ENCODE results near the gene FAM131A. TPM values are rescaled to one million over a fixed set of nuclear protein-coding genes. Genes with fewer than 3 reads are reported as not detected.
A peak's percentile ranks its signal among the peaks of the same experiment; 100 is the strongest.

Gene FAM131A
- total RNA-seq, 1 experiment from 2014 or later, result 12.9 TPM

DNA sequence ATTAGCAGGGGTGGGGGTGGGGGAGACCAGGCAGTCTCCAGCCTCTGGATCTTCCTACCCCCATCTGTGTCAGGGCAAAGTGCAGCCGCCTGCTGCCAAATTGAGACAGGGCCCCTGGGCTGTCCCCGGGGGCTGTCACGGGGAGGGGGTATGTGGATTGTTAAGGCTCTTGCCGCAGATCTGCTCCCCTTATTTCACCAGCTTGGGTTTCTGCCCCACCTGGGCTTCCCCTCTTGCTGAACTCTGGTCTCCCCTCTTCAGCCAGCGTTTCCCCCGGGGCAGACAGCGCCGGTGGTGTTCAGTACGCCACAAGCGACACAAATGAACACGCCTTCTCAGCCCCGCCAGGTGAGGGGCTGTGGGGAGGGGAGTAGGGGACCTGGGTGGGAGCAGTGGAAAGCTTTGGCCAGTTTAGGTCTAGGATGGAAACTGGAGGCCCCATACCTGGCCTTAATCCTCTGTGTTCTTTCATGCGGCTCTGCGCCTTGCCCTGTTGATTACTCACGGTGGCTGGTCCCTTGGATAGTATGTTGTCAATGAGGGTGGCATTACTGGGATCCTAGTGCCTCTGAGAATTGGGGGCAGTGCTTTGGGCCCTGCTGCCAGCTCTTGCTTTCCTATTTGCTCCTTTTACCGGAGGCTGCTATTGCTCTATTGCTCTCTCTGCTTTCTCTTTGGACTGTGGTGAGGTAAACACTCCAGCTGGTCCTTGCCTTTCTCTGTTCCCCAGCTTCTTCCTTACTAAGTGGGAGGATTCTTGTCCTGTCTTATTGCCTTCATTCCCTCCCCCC, 21.3 kb upstream of the FAM131A start:
- DNase-seq (ENCODE audit: unreplicated experiment), result no peak
- peaks cover 38% of the 10 kb centered on the region for H3K4me1 Mint-ChIP-seq (ENCODE audit: insufficient read depth, unreplicated experiment)
- POLR2A ChIA-PET, result interaction anchor here (0.6 to 2.7 kb wide), 9 partner anchors 10 to 181 kb away, joined by 3 to 12 read pairs (median 3); partner anchors contain the start of genes CLCN2, EIF2B5, POLR2H and PSMD2
- H3K4me3 Mint-ChIP-seq (ENCODE audit: unreplicated experiment), result peak overlapping the region; percentile 87
- TF ChIP-seq, protein P1, sequence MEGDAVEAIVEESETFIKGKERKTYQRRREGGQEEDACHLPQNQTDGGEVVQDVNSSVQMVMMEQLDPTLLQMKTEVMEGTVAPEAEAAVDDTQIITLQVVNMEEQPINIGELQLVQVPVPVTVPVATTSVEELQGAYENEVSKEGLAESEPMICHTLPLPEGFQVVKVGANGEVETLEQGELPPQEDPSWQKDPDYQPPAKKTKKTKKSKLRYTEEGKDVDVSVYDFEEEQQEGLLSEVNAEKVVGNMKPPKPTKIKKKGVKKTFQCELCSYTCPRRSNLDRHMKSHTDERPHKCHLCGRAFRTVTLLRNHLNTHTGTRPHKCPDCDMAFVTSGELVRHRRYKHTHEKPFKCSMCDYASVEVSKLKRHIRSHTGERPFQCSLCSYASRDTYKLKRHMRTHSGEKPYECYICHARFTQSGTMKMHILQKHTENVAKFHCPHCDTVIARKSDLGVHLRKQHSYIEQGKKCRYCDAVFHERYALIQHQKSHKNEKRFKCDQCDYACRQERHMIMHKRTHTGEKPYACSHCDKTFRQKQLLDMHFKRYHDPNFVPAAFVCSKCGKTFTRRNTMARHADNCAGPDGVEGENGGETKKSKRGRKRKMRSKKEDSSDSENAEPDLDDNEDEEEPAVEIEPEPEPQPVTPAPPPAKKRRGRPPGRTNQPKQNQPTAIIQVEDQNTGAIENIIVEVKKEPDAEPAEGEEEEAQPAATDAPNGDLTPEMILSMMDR (IDR thresholded peaks at IDR 0.05; ENCODE audit: unreplicated experiment), result no peak
- BruUV-seq (replicated peaks), result no TSS peak
- H3K9me3 Mint-ChIP-seq (ENCODE audit: unreplicated experiment), result no peaks in the 10 kb centered on the region
- H3K27ac Mint-ChIP-seq (ENCODE audit: low read depth, unreplicated experiment), result peak overlapping the region; percentile 88
- intact Hi-C loops (cut with micrococcal nuclease), result loop anchor here (2.0 kb wide), 1 partner anchor 47 kb away; no protein-coding TSS in a partner anchor
- no peaks in the 10 kb centered on the region for H3K27me3 Mint-ChIP-seq (ENCODE audit: insufficient read depth, unreplicated experiment)
- CTCF ChIA-PET, result interaction anchor here (1.7 kb wide), 1 partner anchor 10 kb away, joined by 7 read pairs; no protein-coding TSS in a partner anchor
- H3K36me3 Mint-ChIP-seq (ENCODE audit: insufficient read depth, unreplicated experiment), result peaks cover 49% of the 10 kb centered on the region

DNA sequence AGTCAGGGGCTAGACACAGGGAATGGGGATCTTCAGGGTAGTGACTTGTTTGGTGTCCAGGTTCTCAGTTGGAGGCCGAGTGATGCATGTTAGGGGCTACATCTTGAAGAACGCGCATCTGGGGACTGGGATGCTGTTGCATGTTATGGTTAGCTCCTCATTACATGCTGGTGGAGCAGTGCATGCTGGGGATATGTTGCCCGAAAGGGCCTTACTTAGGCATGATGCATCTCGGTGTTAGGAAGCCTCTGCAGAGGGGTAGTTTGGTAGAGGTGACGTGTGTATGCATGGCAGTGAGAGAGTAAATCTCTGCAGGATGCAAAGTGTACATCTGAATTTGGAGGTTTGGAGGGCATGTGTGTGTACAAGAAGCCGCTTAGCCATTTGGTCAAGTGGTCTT, 20.6 kb upstream of the FAM131A start:
- no peak for DNase-seq (ENCODE audit: unreplicated experiment)
- Mint-ChIP-seq H3K27ac (ENCODE audit: low read depth, unreplicated experiment) (peak overlapping the region; percentile 88), H3K36me3 (ENCODE audit: insufficient read depth, unreplicated experiment) (peaks cover 57% of the 10 kb centered on the region), H3K27me3 (ENCODE audit: insufficient read depth, unreplicated experiment) (no peaks in the 10 kb centered on the region), H3K4me1 (ENCODE audit: insufficient read depth, unreplicated experiment) (peaks cover 39% of the 10 kb centered on the region), H3K9me3 (ENCODE audit: unreplicated experiment) (no peaks in the 10 kb centered on the region), H3K4me3 (ENCODE audit: unreplicated experiment) (peak overlapping the region; percentile 87)
- intact Hi-C loops (cut with micrococcal nuclease), result no loop called here
- BruUV-seq (replicated peaks), result no TSS peak
- POLR2A ChIA-PET, result interaction anchor here (1.2 to 2.7 kb wide), 4 partner anchors 16 to 181 kb away, joined by 3 to 12 read pairs (median 8); partner anchors contain the start of genes CLCN2, EIF2B5 and POLR2H
- TF ChIP-seq, protein P1 (IDR thresholded peaks at IDR 0.05; ENCODE audit: unreplicated experiment), result no peak
- CTCF ChIA-PET, result interaction anchor here (1.7 kb wide), 1 partner anchor 11 kb away, joined by 7 read pairs; no protein-coding TSS in a partner anchor

DNA sequence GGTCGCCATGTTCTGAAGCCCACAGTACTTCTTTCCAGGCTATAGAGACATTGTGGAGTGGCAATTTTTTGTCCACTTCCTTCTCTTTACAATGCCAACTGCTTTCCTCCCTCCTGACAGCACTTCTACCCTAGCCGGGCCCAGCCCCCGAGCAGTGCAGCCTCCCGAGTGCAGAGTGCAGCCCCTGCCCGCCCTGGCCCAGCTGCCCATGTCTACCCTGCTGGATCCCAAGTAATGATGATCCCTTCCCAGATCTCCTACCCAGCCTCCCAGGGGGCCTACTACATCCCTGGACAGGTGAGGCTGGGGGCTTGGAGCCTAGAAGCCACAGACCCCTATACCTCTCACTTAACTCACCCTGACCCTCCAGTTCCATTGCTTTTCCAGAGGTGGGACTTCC, 20.2 kb upstream of the FAM131A start:
- BruUV-seq (replicated peaks), result no TSS peak
- Mint-ChIP-seq H3K27ac (ENCODE audit: low read depth, unreplicated experiment) (peak overlapping the region; percentile 49), H3K4me3 (ENCODE audit: unreplicated experiment) (peak overlapping the region; percentile 87), H3K9me3 (ENCODE audit: unreplicated experiment) (no peaks in the 10 kb centered on the region), H3K27me3 (ENCODE audit: insufficient read depth, unreplicated experiment) (no peaks in the 10 kb centered on the region), H3K36me3 (ENCODE audit: insufficient read depth, unreplicated experiment) (peaks cover 61% of the 10 kb centered on the region), H3K4me1 (ENCODE audit: insufficient read depth, unreplicated experiment) (peaks cover 39% of the 10 kb centered on the region)
- intact Hi-C loops (cut with micrococcal nuclease), result no loop called here
- ChIA-PET CTCF (no interaction called here), POLR2A (interaction anchor here (1.8 to 2.9 kb wide), 3 partner anchors 45 to 182 kb away, joined by 9 to 18 read pairs (median 12); partner anchors contain the start of genes CLCN2, EIF2B5 and POLR2H)
- TF ChIP-seq, protein P1 (IDR thresholded peaks at IDR 0.05; ENCODE audit: unreplicated experiment), result no peak
- DNase-seq (ENCODE audit: unreplicated experiment), result no peak

DNA sequence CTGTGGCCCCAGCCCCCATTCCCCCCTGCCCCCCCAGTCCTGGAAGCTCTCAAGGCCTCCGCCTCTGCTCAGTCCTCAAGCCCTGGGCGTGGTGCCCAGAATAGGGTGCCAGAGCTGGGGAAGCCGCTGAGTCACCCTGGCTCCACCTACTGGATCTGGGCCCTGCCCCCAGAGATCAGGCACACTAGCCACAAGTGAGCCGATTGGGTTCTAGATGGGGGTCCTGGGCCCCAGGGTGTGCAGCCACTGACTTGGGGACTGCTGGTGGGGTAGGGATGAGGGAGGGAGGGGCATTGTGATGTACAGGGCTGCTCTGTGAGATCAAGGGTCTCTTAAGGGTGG, 17.3 kb upstream of the FAM131A start:
- Mint-ChIP-seq H3K4me3 (ENCODE audit: unreplicated experiment) (peak overlapping the region; percentile 66), H3K27ac (ENCODE audit: low read depth, unreplicated experiment) (peak overlapping the region; percentile 62), H3K36me3 (ENCODE audit: insufficient read depth, unreplicated experiment) (peaks cover 89% of the 10 kb centered on the region), H3K4me1 (ENCODE audit: insufficient read depth, unreplicated experiment) (peaks cover 39% of the 10 kb centered on the region), H3K27me3 (ENCODE audit: insufficient read depth, unreplicated experiment) (no peaks in the 10 kb centered on the region), H3K9me3 (ENCODE audit: unreplicated experiment) (no peaks in the 10 kb centered on the region)
- ChIA-PET CTCF (no interaction called here), POLR2A (interaction anchor here (0.6 to 2.9 kb wide), 10 partner anchors 10 to 640 kb away, joined by 3 to 18 read pairs (median 4); partner anchors contain the start of genes CLCN2, PARL, POLR2H and PSMD2)
- intact Hi-C loops (cut with micrococcal nuclease), result loop anchor here (2.0 kb wide), 1 partner anchor 15 kb away; no protein-coding TSS in a partner anchor
- BruUV-seq (replicated peaks), result no TSS peak
- TF ChIP-seq, protein P1 (IDR thresholded peaks at IDR 0.05; ENCODE audit: unreplicated experiment), result no peak
- peak; percentile 99 for DNase-seq (ENCODE audit: unreplicated experiment)

Measured in MCF 10A (cell line).